ENCODE results near the gene PRKRA. TPM values are rescaled to one million over a fixed set of nuclear protein-coding genes. Genes with fewer than 3 reads are reported as not detected.
A peak's percentile ranks its signal among the peaks of the same experiment; 100 is the strongest.

PRKRA gene
- total RNA-seq, 1 experiment from 2014 or later = 60.2 TPM

DNA sequence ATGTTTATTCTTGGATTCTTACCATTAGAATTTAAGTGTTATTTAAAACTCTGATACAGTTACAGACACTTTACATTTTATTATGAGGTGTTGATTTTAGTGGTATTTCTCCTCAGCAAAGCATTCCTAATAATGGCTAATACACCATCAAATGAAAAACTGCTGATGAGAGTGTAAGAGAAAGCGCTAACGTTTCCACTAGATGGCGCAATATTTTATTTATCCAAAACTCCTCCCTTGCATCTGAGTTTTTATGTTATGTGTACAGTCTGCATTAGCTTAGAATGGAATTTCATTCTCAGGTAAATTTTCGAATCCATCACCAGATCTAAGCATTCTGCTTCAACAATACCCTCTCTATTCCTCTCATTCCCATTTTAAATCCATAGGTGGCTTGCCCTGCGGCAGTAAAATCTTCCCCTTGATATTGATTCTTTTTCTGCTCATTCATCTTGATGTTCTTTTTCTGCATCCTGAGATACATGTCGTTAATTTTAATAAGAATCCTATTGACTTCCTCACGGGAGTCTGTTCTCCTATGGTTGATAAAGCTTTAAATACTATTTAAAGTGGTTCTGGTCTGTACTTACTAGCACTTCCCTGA lies 53.9 kb downstream of the PRKRA start:
- H3K36me3 Mint-ChIP-seq (ENCODE audit: insufficient read depth, unreplicated experiment) = no peaks in the 10 kb centered on the region
- DNase-seq = peak in 1 of 2 experiments; percentile 16
- H3K27ac Mint-ChIP-seq (ENCODE audit: unreplicated experiment) = no peak overlapping the region
- BruUV-seq (replicated peaks) = no TSS peak
- TF ChIP-seq, protein P1, sequence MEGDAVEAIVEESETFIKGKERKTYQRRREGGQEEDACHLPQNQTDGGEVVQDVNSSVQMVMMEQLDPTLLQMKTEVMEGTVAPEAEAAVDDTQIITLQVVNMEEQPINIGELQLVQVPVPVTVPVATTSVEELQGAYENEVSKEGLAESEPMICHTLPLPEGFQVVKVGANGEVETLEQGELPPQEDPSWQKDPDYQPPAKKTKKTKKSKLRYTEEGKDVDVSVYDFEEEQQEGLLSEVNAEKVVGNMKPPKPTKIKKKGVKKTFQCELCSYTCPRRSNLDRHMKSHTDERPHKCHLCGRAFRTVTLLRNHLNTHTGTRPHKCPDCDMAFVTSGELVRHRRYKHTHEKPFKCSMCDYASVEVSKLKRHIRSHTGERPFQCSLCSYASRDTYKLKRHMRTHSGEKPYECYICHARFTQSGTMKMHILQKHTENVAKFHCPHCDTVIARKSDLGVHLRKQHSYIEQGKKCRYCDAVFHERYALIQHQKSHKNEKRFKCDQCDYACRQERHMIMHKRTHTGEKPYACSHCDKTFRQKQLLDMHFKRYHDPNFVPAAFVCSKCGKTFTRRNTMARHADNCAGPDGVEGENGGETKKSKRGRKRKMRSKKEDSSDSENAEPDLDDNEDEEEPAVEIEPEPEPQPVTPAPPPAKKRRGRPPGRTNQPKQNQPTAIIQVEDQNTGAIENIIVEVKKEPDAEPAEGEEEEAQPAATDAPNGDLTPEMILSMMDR (IDR thresholded peaks at IDR 0.05; ENCODE audit: insufficient read depth in 1 of 2, low read depth in 1 of 2, low read length in 1 of 2, severe bottlenecking in 1 of 2, unreplicated experiment in 1 of 2) = peak; percentile 55 to 56
- H3K4me3 ChIP-seq (ENCODE audit: low read depth, low read length) = no peak overlapping the region
- ChIA-PET POLR2A (no interaction called here), CTCF (interaction anchor here (0.9 to 1.0 kb wide), 2 partner anchors 18 to 22 kb away, joined by 3 to 5 read pairs; no protein-coding TSS in a partner anchor)
- H3K27me3 Mint-ChIP-seq (ENCODE audit: insufficient read depth, unreplicated experiment) = no peaks in the 10 kb centered on the region
- intact Hi-C loops (cut with micrococcal nuclease; ENCODE audit: unreplicated experiment) = loop anchor here (1.0 kb wide), 1 partner anchor 17 kb away; no protein-coding TSS in a partner anchor
- peaks cover 22% of the 10 kb centered on the region for H3K4me1 Mint-ChIP-seq (ENCODE audit: low read depth, unreplicated experiment)
- H3K36me3 ChIP-seq (ENCODE audit: control insufficient read depth, insufficient read depth, low read length) = no peaks in the 10 kb centered on the region
- H3K27me3 ChIP-seq (replicated peaks; ENCODE audit: control insufficient read depth, insufficient read depth, low read length) = no peaks in the 10 kb centered on the region
- H3K9me3 ChIP-seq = no peaks in the 10 kb centered on the region
- peaks cover 7% of the 10 kb centered on the region for H3K4me1 ChIP-seq
- no peak overlapping the region for H3K4me3 Mint-ChIP-seq (ENCODE audit: unreplicated experiment)
- H3K9me3 Mint-ChIP-seq (ENCODE audit: unreplicated experiment) = no peaks in the 10 kb centered on the region

DNA sequence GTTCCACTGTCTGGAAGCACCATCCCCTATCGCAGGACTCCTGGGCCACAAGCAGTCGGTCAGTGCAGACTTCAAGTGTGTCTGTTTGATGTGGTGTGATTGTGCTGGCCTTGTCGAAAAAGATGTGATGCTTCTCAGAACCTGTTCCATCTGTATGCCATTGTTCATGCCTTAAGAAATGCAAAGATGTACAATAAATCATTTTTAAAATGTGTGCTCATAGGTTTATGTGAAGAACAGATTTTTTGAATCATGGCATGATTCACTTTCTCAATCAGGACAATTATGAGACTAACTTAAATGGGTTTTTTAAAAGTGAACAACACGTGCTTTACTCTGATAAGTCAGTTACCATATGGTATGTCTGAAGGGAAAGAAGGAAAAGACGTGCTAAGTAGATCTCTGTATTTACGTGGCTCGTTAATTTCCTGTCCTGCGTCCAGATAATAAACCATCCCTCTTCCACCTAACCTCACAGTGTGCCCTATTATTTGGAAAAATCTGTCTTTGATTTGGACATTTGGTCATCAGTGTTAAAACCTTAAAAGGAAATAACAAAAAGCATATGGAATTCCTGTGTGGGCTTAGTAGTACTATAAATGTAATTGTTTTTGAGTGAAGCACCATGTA lies 54.9 kb downstream of the PRKRA start:
- CTCF ChIA-PET = interaction anchor here (1.9 kb wide), 1 partner anchor 19 kb away, joined by 9 read pairs; no protein-coding TSS in a partner anchor
- Mint-ChIP-seq H3K36me3 (ENCODE audit: insufficient read depth, unreplicated experiment) (no peaks in the 10 kb centered on the region), H3K27me3 (ENCODE audit: insufficient read depth, unreplicated experiment) (no peaks in the 10 kb centered on the region), H3K4me3 (ENCODE audit: unreplicated experiment) (no peak overlapping the region), H3K27ac (ENCODE audit: unreplicated experiment) (no peak overlapping the region), H3K4me1 (ENCODE audit: low read depth, unreplicated experiment) (peaks cover 24% of the 10 kb centered on the region), H3K9me3 (ENCODE audit: unreplicated experiment) (no peaks in the 10 kb centered on the region)
- H3K36me3 ChIP-seq (ENCODE audit: control insufficient read depth, insufficient read depth, low read length) = no peaks in the 10 kb centered on the region
- POLR2A ChIA-PET = no interaction called here
- TF ChIP-seq, protein P1 (IDR thresholded peaks at IDR 0.05; ENCODE audit: insufficient read depth in 1 of 2, low read depth in 1 of 2, low read length in 1 of 2, severe bottlenecking in 1 of 2, unreplicated experiment in 1 of 2) = no peak
- H3K27me3 ChIP-seq (replicated peaks; ENCODE audit: control insufficient read depth, insufficient read depth, low read length) = no peaks in the 10 kb centered on the region
- intact Hi-C loops (cut with micrococcal nuclease; ENCODE audit: unreplicated experiment) = loop anchor here (2.0 kb wide), 1 partner anchor 89 kb away; no protein-coding TSS in a partner anchor
- peaks cover 7% of the 10 kb centered on the region for H3K4me1 ChIP-seq
- no peak for DNase-seq
- BruUV-seq (replicated peaks) = no TSS peak
- H3K9me3 ChIP-seq = no peaks in the 10 kb centered on the region
- H3K4me3 ChIP-seq (ENCODE audit: low read depth, low read length) = no peak overlapping the region

DNA sequence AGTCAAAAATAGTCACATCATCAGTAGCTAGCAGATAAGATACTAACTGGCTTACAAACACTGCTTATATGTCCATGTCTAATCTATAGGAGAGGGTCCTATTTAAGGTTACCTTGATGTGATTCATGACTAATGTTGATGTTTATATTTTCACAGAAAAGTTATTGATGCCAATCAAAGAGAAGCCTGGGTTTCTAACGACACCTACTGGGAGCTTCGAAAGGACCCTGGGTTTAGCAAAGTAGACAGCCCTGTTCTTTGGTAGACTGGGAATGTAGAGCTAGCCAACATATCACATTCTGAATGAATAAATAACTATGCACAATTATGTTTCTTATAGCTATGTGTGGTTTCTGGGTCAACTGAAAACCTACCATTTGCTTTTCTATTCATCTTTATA lies 55.7 kb downstream of the PRKRA start:
- H3K36me3 ChIP-seq (ENCODE audit: control insufficient read depth, insufficient read depth, low read length) = no peaks in the 10 kb centered on the region
- POLR2A ChIA-PET = interaction anchor here (0.5 kb wide), 1 partner anchor 65 kb away, joined by 4 read pairs; no protein-coding TSS in a partner anchor

More for the DNA sequence above, 55.7 kb downstream of the PRKRA start:
- no peak overlapping the region for H3K27ac Mint-ChIP-seq (ENCODE audit: unreplicated experiment)
- intact Hi-C loops (cut with micrococcal nuclease; ENCODE audit: unreplicated experiment) = loop anchor here (2.0 kb wide), 1 partner anchor 88 kb away; no protein-coding TSS in a partner anchor
- no peaks in the 10 kb centered on the region for H3K36me3 Mint-ChIP-seq (ENCODE audit: insufficient read depth, unreplicated experiment)
- H3K4me1 Mint-ChIP-seq (ENCODE audit: low read depth, unreplicated experiment) = peaks cover 28% of the 10 kb centered on the region
- no peaks in the 10 kb centered on the region for H3K27me3 Mint-ChIP-seq (ENCODE audit: insufficient read depth, unreplicated experiment)
- TF ChIP-seq, protein P1 (IDR thresholded peaks at IDR 0.05; ENCODE audit: insufficient read depth in 1 of 2, low read depth in 1 of 2, low read length in 1 of 2, severe bottlenecking in 1 of 2, unreplicated experiment in 1 of 2) = no peak
- Histone ChIP-seq H3K4me3 (ENCODE audit: low read depth, low read length) (no peak overlapping the region), H3K9me3 (no peaks in the 10 kb centered on the region), H3K27me3 (replicated peaks; ENCODE audit: control insufficient read depth, insufficient read depth, low read length) (no peaks in the 10 kb centered on the region), H3K4me1 (peaks cover 7% of the 10 kb centered on the region)
- BruUV-seq (replicated peaks) = no TSS peak
- CTCF ChIA-PET = interaction anchor here (0.7 to 1.9 kb wide), 4 partner anchors 18 to 283 kb away, joined by 3 to 9 read pairs (median 4); no protein-coding TSS in a partner anchor
- no peaks in the 10 kb centered on the region for H3K9me3 Mint-ChIP-seq (ENCODE audit: unreplicated experiment)
- H3K4me3 Mint-ChIP-seq (ENCODE audit: unreplicated experiment) = no peak overlapping the region
- no peak for DNase-seq

Measured in Caco-2 (cell line).